SH-SY5Y (cell line): Measurements from ENCODE around the gene CACNA2D4.

Experiments
- GATA2 ChIP-seq: IDR thresholded peaks from 2 replicates; pipeline ENCODE4 v1.6.1; 2011; ENCODE audit warnings: mild to moderate bottlenecking, low read depth, low read length
- GATA3 ChIP-seq: IDR thresholded peaks from 2 replicates; pipeline ENCODE4 v1.6.1; 2011; ENCODE audit warnings: low read depth, mild to moderate bottlenecking, low read length, moderate library complexity

DNA sequence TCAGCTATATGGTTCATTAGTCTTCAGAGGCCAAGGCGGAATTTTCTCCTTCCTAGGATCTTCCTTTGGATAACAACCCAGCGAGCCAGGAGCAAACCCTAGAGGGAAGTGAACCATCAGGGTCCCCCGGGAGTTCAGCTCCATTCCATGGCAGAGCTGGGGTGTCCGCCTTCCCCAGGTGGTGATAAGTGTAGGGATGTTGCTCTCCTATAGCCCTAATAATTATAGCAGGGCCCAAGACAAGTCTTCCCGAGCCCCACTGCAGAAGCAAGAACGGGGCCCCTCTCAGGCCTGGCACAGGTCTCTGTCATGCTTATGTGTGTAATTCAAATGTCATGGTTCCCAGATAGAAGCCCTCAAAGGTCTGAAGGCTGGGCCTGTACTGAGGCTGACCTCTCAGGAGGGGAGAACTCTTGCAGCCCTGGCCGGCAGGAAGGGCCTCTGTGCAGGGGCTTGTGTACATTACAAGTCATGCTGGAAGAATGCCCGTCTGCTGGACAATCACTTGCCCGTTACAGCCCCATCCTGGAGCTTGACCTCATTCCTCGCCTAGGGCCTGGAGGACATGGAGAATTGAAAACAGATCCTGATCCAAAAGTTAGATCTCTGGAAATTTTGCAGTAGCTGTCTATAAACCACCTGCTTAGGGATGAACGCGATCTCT is 80.8 kb downstream of the CACNA2D4 start:
- peak; percentile 74 for TF ChIP-seq GATA2
- TF ChIP-seq GATA3, result no peak
